Keratinocyte (primary cell): ENCODE data around the gene MGLL.

Source experiments
- EZH2 ChIP-seq: IDR thresholded peaks from one replicate; pipeline ENCODE4 v1.6.1; 2012; ENCODE audit warnings: inconsistent platforms, mild to moderate bottlenecking, low read length, moderate library complexity
- TF ChIP-seq, protein P1 (sequence below), 3 experiments: IDR thresholded peaks in 1 of 3; conservative IDR thresholded peaks in 1 of 3; optimal IDR thresholded peaks in 1 of 3; 2 replicates in 2 of 3; 3 replicates in 1 of 3; pipeline versions ENCODE3 to v1.5.1; 2011; ENCODE audit warnings: low read length in 3 of 3, mild to moderate bottlenecking in 3 of 3, moderate library complexity in 2 of 3, control low read depth in 1 of 3, inconsistent platforms in 1 of 3; ENCODE audit not compliant: insufficient read depth in 2 of 3; ENCODE audit errors: extremely low read depth in 1 of 3

DNA sequence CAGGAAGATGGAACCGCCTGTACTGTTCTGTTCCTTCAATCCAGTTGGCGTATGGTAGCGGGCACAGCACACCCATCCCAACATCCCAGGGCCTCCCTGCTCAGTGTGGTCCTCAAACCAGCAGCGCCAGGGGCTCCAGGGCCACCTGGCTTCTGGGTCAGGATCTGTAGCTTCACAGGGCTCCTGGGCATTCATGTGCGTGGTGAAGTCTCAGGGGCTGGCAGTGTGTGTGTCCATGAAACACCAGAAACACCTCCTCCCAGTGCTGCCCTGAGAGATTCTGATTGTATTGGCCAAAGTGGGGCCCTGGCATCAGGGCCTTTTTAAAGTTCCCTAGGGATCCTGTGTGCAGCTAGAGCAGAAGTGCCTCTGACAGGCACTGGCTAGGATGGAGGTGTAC, 107.4 kb downstream of the MGLL start:
- TF ChIP-seq, protein P1, sequence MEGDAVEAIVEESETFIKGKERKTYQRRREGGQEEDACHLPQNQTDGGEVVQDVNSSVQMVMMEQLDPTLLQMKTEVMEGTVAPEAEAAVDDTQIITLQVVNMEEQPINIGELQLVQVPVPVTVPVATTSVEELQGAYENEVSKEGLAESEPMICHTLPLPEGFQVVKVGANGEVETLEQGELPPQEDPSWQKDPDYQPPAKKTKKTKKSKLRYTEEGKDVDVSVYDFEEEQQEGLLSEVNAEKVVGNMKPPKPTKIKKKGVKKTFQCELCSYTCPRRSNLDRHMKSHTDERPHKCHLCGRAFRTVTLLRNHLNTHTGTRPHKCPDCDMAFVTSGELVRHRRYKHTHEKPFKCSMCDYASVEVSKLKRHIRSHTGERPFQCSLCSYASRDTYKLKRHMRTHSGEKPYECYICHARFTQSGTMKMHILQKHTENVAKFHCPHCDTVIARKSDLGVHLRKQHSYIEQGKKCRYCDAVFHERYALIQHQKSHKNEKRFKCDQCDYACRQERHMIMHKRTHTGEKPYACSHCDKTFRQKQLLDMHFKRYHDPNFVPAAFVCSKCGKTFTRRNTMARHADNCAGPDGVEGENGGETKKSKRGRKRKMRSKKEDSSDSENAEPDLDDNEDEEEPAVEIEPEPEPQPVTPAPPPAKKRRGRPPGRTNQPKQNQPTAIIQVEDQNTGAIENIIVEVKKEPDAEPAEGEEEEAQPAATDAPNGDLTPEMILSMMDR (optimal IDR thresholded peaks at IDR 0.05 in 1 of 3, IDR thresholded peaks at IDR 0.05 in 1 of 3, conservative IDR thresholded peaks at IDR 0.05 in 1 of 3; ENCODE audit: extremely low read depth in 1 of 3, insufficient read depth in 2 of 3, low read length in 3 of 3): no peak
- no peak for TF ChIP-seq EZH2
